HCEC 1CT (cell line): ENCODE results near the gene TNFSF13B.

Experiments used
- DNase-seq: peaks from one replicate; pipeline ENCODE4 v3.0.0-alpha.2; 2017

The TNFSF13B gene

GRCh38 chr13:108352599-108352998 lies 83.1 kb downstream of the TNFSF13B start:
- no peak for DNase-seq

GRCh38 chr13:108357228-108357627 lies 87.7 kb downstream of the TNFSF13B start:
- no peak for DNase-seq
